Prostate gland (tissue), 2 donors: ENCODE results near the gene NPBWR2.

Experiments used
- CTCF ChIP-seq, 4 experiments: fragments of 200-600 bp in 2 of 4; fragments of 450-650 bp in 2 of 4; sonication (generic) in 2 of 4; IDR thresholded peaks; 1 replicate in 3 of 4; 2 replicates in 1 of 4; pipeline ENCODE4 v1.5.1; 2016 to 2019; ENCODE audit warnings: antibody characterized with exemption in 4 of 4, mild to moderate bottlenecking in 2 of 4, moderate library complexity in 2 of 4
- POLR2AphosphoS5 ChIP-seq: sonication (generic); formaldehyde crosslinking; IDR thresholded peaks from one replicate; pipeline ENCODE4 v1.6.1; 2017; ENCODE audit warnings: antibody characterized with exemption

DNA sequence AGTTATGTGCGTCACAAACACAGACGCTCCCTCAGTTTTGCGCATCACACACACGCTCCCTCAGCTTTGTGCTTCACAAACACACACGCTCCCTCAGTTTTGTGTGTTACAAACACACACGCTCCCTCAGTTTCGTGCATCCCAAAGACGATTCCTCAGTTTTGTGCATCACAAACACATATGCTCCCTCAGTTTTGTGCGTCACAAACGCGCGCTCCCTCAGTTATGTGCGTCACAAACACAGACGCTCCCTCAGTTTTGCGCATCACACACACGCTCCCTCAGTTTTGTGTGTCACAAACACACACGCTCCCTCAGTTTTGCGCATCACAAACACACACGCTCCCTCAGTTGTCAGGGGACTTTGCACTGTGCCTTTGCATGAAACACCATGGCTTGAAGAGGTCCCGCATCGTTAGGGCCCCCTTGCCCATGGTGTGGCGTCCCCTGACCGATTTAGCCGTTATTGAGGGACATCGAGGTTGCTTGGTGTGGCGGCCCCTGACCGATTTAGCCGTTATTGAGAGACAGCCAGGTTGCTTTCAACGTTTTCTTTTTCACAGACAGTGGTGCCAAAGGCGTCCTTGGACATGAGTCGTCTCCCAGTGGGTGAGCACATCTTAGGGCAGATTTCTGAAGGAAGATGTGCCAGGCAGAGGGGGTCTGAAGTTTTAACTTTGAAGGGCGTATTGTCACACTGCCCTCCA is 28.8 kb upstream of the NPBWR2 start:
- TF ChIP-seq POLR2AphosphoS5: no peak
- no peak for TF ChIP-seq CTCF (IDR thresholded peaks at IDR 0.05)
